ENCODE measurements around the gene LRRC36.

- TF ChIP-seq CTCF (IDR thresholded peaks at IDR 0.05) (no peak), POLR2A (IDR thresholded peaks at IDR 0.05) (no peak)
Measured at GRCh38 chr16:67426022-67426421, 99.4 kb downstream of the LRRC36 start.
